Measurements from ENCODE around the gene TBL3. TPM values are rescaled to one million over a fixed set of nuclear protein-coding genes. Genes with fewer than 3 reads are reported as not detected.

TBL3 gene
- total and polyA plus RNA-seq, 9 of the 15 experiments (the other 6 are each of a cell fraction or from before 2014, with no cell fraction given): 0.97 to 117 (median 24.5) TPM

DNA sequence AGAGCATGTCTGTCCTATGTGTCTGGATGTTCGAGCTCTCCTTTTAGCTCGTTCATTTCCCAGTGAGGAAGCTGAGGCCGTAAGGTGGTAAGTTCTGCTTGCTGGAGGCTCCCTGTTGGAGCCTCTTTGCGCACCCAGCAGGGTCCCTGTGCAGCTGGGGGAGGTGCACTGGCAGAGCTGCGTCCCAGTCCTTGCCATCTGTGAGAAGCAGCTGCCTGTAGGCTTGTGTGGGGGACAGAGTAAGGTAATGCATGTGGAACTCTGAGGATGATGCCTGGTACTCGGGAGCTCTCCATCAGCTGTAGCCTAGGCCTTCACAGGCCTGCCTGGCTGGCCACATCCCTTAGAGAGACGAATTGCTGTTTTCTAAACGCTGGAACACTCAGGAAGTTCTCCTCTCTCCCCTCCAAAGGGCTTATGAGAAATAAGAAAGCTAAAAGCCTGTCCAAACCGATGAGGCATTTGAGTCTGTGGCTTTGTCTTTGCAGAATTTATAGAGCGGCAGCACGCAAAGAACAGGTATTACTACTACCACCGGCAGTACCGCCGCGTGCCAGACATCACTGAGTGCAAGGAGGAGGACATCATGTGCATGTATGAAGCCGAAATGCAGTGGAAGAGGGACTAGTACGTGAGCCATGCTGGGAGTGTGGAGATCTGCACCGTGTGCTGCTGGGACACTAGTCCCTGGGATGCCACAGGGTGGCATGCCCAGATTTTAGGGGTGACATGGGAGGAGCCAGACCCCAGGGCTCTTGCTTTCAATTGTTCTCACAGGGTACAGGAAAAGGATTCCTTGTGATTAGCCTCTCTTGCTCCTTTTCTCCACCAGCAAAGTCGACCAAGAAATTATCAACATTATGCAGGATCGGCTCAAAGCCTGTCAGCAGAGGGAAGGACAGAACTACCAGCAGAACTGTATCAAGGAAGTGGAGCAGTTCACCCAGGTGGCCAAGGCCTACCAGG, 10.9 kb upstream of the TBL3 start (continued):
- TF ChIP-seq, protein P1, sequence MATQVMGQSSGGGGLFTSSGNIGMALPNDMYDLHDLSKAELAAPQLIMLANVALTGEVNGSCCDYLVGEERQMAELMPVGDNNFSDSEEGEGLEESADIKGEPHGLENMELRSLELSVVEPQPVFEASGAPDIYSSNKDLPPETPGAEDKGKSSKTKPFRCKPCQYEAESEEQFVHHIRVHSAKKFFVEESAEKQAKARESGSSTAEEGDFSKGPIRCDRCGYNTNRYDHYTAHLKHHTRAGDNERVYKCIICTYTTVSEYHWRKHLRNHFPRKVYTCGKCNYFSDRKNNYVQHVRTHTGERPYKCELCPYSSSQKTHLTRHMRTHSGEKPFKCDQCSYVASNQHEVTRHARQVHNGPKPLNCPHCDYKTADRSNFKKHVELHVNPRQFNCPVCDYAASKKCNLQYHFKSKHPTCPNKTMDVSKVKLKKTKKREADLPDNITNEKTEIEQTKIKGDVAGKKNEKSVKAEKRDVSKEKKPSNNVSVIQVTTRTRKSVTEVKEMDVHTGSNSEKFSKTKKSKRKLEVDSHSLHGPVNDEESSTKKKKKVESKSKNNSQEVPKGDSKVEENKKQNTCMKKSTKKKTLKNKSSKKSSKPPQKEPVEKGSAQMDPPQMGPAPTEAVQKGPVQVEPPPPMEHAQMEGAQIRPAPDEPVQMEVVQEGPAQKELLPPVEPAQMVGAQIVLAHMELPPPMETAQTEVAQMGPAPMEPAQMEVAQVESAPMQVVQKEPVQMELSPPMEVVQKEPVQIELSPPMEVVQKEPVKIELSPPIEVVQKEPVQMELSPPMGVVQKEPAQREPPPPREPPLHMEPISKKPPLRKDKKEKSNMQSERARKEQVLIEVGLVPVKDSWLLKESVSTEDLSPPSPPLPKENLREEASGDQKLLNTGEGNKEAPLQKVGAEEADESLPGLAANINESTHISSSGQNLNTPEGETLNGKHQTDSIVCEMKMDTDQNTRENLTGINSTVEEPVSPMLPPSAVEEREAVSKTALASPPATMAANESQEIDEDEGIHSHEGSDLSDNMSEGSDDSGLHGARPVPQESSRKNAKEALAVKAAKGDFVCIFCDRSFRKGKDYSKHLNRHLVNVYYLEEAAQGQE (IDR thresholded peaks at IDR 0.05; ENCODE audit: borderline replicate concordance): no peak
- TF ChIP-seq, protein P1 (CRISPR knock-in tag; IDR thresholded peaks at IDR 0.05; ENCODE audit: low read depth): no peak
- TF ChIP-seq, protein P2, sequence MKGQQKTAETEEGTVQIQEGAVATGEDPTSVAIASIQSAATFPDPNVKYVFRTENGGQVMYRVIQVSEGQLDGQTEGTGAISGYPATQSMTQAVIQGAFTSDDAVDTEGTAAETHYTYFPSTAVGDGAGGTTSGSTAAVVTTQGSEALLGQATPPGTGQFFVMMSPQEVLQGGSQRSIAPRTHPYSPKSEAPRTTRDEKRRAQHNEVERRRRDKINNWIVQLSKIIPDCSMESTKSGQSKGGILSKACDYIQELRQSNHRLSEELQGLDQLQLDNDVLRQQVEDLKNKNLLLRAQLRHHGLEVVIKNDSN (CRISPR knock-in tag; IDR thresholded peaks at IDR 0.05): no peak
- TF ChIP-seq ZBTB7A (IDR thresholded peaks at IDR 0.05; ENCODE audit: borderline replicate concordance, control insufficient read depth, low read depth, low read length) (no peak), CREB3 (tag; conservative IDR thresholded peaks at IDR 0.05; ENCODE audit: low read depth) (no peak), HDAC6 (IDR thresholded peaks at IDR 0.05; ENCODE audit: low read depth, low read length) (no peak), ZNF253 (CRISPR knock-in tag; conservative IDR thresholded peaks at IDR 0.05) (peak; percentile 87), HBP1 (CRISPR knock-in tag; IDR thresholded peaks at IDR 0.05) (peak; percentile 92; the same call in 1 of the 2 replicates), CHAMP1 (IDR thresholded peaks at IDR 0.05) (no peak), NFRKB (IDR thresholded peaks at IDR 0.05; ENCODE audit: low read depth) (no peak)
